K562 (cell line): ENCODE measurements around the gene DGCR8. TPM values are rescaled to one million over a fixed set of nuclear protein-coding genes. Genes with fewer than 3 reads are reported as not detected.

ENCODE experiments used
- ATAC-seq: fragments of 200-7000 bp; cut with Tn5 transposase; 3 replicates; pipeline ENCODE4 v1.9.1; 2020; ENCODE audit warnings: moderate library complexity
- BruUV-seq: library from RNA; stranded (reverse); fragments of 400-500 nt; replicated peaks from 2 replicates; lab custom pipeline; 2021; lab: Mats Ljungman, UMichigan
- CTCF ChIA-PET: fragments of 300-600 bp; formaldehyde crosslinking; extraction: SDS; loops from one replicate; lab custom pipeline; 2021; ENCODE audit warnings: low intra/inter-chr PET ratio; lab: Yijun Ruan, JAX
- POLR2A ChIA-PET: fragments of 300-600, 350-650 bp; sonication (Branson Sonifier 250); formaldehyde crosslinking; extraction: SDS; loops from one replicate; lab custom pipeline; 2021; ENCODE audit warnings: antibody characterized with exemption, inconsistent platforms; lab: Yijun Ruan, JAX
- DNase-seq, 4 experiments: peaks; one replicate each; pipeline versions ENCODE4 v3.0.0 to v3.0.0-alpha.2; 2011 to 2018; ENCODE audit warnings: low spot score in 3 of 4, mixed read lengths in 3 of 4; ENCODE audit errors: extremely low read depth in 1 of 4
- FAIRE-seq: peaks from 2 replicates; lab custom pipeline; 2011; peaks lifted over from hg19 to GRCh38; lab: Jason Lieb, UNC
- H2AFZ ChIP-seq: 2 replicates; pipeline ENCODE4 v1.6.0; 2011; ENCODE audit warnings: low read depth, low read length, control low read depth, inconsistent platforms
- H3K27ac ChIP-seq: fragments of 200-600 bp; 3 replicates; pipeline ENCODE4 v1.8.0; 2011; ENCODE audit warnings: low read depth, mild to moderate bottlenecking, control low read depth, inconsistent platforms, low read length, moderate library complexity, mixed read lengths; ENCODE audit errors: extremely low read depth
- H3K27me3 ChIP-seq, 2 experiments: fragments of 300-600 bp in 1 of 2; 2 replicates in 1 of 2; 3 replicates in 1 of 2; pipeline versions ENCODE4 v1.6.0 to v1.8.0; 2011; ENCODE audit warnings: inconsistent platforms in 2 of 2, low read length in 2 of 2, mild to moderate bottlenecking in 1 of 2, mixed read lengths in 1 of 2, moderate library complexity in 1 of 2; ENCODE audit not compliant: control insufficient read depth in 2 of 2, insufficient read depth in 2 of 2
- H3K36me3 ChIP-seq: fragments of 300-600 bp; 3 replicates; pipeline ENCODE4 v1.8.0; 2011; ENCODE audit warnings: mild to moderate bottlenecking, low read length, inconsistent platforms; ENCODE audit not compliant: control insufficient read depth, insufficient read depth
- H3K4me1 ChIP-seq, 2 experiments: fragments of 200-600 bp in 1 of 2; replicated peaks in 1 of 2; 2 replicates in 1 of 2; 3 replicates in 1 of 2; pipeline versions ENCODE4 v1.5.1 to v1.8.0; 2011; ENCODE audit warnings: inconsistent platforms in 2 of 2, low read length in 2 of 2, mild to moderate bottlenecking in 1 of 2, mixed read lengths in 1 of 2, moderate library complexity in 1 of 2; ENCODE audit not compliant: control insufficient read depth in 2 of 2, insufficient read depth in 2 of 2
- H3K4me2 ChIP-seq: 2 replicates; pipeline ENCODE4 v1.6.1; 2011; ENCODE audit warnings: low read length, control low read depth, inconsistent platforms, mixed read lengths; ENCODE audit not compliant: insufficient read depth
- H3K4me3 ChIP-seq: fragments of 200-600 bp; sonication (generic), shearing (Covaris generic); 2 replicates; pipeline ENCODE4 v1.5.1; 2016; ENCODE audit warnings: control low read depth, inconsistent platforms
- H3K79me2 ChIP-seq: fragments of 200-600 bp; 3 replicates; pipeline ENCODE4 v1.8.0; 2011; ENCODE audit warnings: low read length, inconsistent platforms; ENCODE audit not compliant: control insufficient read depth, insufficient read depth
- H3K9ac ChIP-seq, 2 experiments: 2 replicates each; pipeline versions ENCODE4 v1.6.0 to v1.6.1; 2011; ENCODE audit warnings: low read depth in 2 of 2, low read length in 2 of 2, control low read depth in 1 of 2, inconsistent platforms in 1 of 2, mild to moderate bottlenecking in 1 of 2, mixed read lengths in 1 of 2; ENCODE audit not compliant: insufficient read depth in 1 of 2
- H3K9me1 ChIP-seq: one replicate; pipeline ENCODE4 v1.6.0; 2011; ENCODE audit warnings: inconsistent platforms, mild to moderate bottlenecking, low read length, moderate library complexity; ENCODE audit not compliant: control insufficient read depth, insufficient read depth
- H3K9me3 ChIP-seq: replicated peaks from 2 replicates; pipeline ENCODE4 v1.5.1; 2011; ENCODE audit warnings: low read depth, low read length, inconsistent platforms; ENCODE audit not compliant: control insufficient read depth, insufficient read depth
- H4K20me1 ChIP-seq: replicated peaks from 2 replicates; pipeline ENCODE4 v1.6.1; 2011; ENCODE audit warnings: low read length, inconsistent platforms, mixed read lengths; ENCODE audit not compliant: control insufficient read depth, insufficient read depth
- ARID2 ChIP-seq: fragments of 450-650 bp; IDR thresholded peaks from 2 replicates; pipeline ENCODE4 v1.6.1; 2017; ENCODE audit warnings: antibody characterized with exemption, mild to moderate bottlenecking
- BRCA1 ChIP-seq, 2 experiments: fragments of 450-650 bp in 1 of 2; sonication (generic) in 1 of 2; formaldehyde crosslinking in 1 of 2; IDR thresholded peaks; 2 replicates each; pipeline versions ENCODE4 v1.5.0 to v1.6.1; 2017 to 2020; ENCODE audit warnings: mild to moderate bottlenecking in 1 of 2, missing genetic modification reagents in 1 of 2
- CEBPB ChIP-seq: fragments of 450-650 bp; IDR thresholded peaks from 2 replicates; pipeline ENCODE4 v1.6.1; 2016; ENCODE audit warnings: missing genetic modification characterization, missing compliant biosample characterization
- EGR1 ChIP-seq: fragments of 450-650 bp; conservative IDR thresholded peaks from 2 replicates; pipeline ENCODE4 v1.6.1; 2017; ENCODE audit warnings: mild to moderate bottlenecking
- L3MBTL2 ChIP-seq: fragments of 450-650 bp; IDR thresholded peaks from 2 replicates; pipeline ENCODE4 v1.6.1; 2016; ENCODE audit warnings: mild to moderate bottlenecking, moderate library complexity
- MCM7 ChIP-seq, 2 experiments: fragments of 450-650 bp; IDR thresholded peaks; 2 replicates each; pipeline ENCODE4 v1.6.1; 2016 to 2018
- NFYB ChIP-seq: IDR thresholded peaks from 2 replicates; pipeline ENCODE4 v1.6.1; 2011; ENCODE audit warnings: mild to moderate bottlenecking, moderate library complexity; ENCODE audit not compliant: insufficient read length; ENCODE audit errors: extremely low read depth
- WHSC1 ChIP-seq: IDR thresholded peaks from one replicate; pipeline ENCODE4 v1.6.1; 2012; ENCODE audit warnings: low read length, control low read depth, inconsistent platforms
- ZC3H4 ChIP-seq: sonication (generic); formaldehyde crosslinking; IDR thresholded peaks from 2 replicates; pipeline ENCODE4 v1.9.0; 2021; ENCODE audit warnings: missing genetic modification reagents, borderline replicate concordance
- ZNF696 ChIP-seq: fragments of 250-450 bp; sonication (Bioruptor Pico); conservative IDR thresholded peaks from 2 replicates; pipeline ENCODE4 v1.4.0; 2020; ENCODE audit warnings: mild to moderate bottlenecking, moderate library complexity
- WGBS: fragments of 100-300 bp; shearing (Covaris generic); methylation state at CpG from one replicate; pipeline ENCODE4 v1.1.6; 2016; ENCODE audit warnings: low coverage, mixed read lengths; ENCODE audit not compliant: insufficient coverage; ENCODE audit errors: missing lambda C conversion rate; 5-methylcytosine and 5-hydroxymethylcytosine counted together
- in situ Hi-C: fragments of 300-500 bp; cut with MboI; formaldehyde crosslinking; loops from 4 replicates; pipeline ENCODE4 v1.15.0; 2018; ENCODE audit warnings: inconsistent platforms, mixed read lengths
- intact Hi-C: fragments of 100-400 bp; cut with micrococcal nuclease; formaldehyde crosslinking; loops from 2 replicates; pipeline ENCODE4 v1.14.2; 2022
- polyA plus RNA-seq, 8 experiments: library from polyadenylated mRNA; depleted of rRNA in 4 of 8; stranded (reverse) in 5 of 8; unstranded in 3 of 8; fragments of >200 nt; fragmentation: Nextera tagmentation in 2 of 8; fragmentation: Illumina TruSeq in 1 of 8; extraction: Ambion mirVana in 2 of 8; extraction: Trizol in 1 of 8; gene quantifications; 2 replicates each; pipeline versions ENCODE4 v1.2.1 to v1.2.3, GENCODE V29; 2011 to 2014; ENCODE audit warnings: inconsistent platforms in 1 of 8, missing spikeins in 1 of 8
- total RNA-seq, 7 experiments: library from RNA; depleted of rRNA in 6 of 7; stranded (reverse); fragments of >200 nt in 6 of 7; fragmentation: Illumina TruSeq in 2 of 7; extraction: Trizol in 2 of 7; gene quantifications; 2 replicates each; pipeline versions ENCODE4 v1.2.1 to v1.2.3, GENCODE V29; 2011 to 2021; ENCODE audit warnings: low replicate concordance in 1 of 7
- TF ChIP-seq, protein P1 (sequence below), 2 experiments: fragments of 450-650 bp in 1 of 2; sonication (generic) in 1 of 2; formaldehyde crosslinking; conservative IDR thresholded peaks; 2 replicates each; pipeline versions ENCODE4 v1.4.0 to v1.8.1; 2020 to 2022; ENCODE audit warnings: mild to moderate bottlenecking in 1 of 2, missing genetic modification reagents in 1 of 2
- TF ChIP-seq, protein P2 (sequence below), 2 experiments: fragments of 450-650 bp; conservative IDR thresholded peaks; 2 replicates each; pipeline ENCODE4 v1.6.1; 2017; ENCODE audit warnings: mild to moderate bottlenecking in 2 of 2, moderate library complexity in 2 of 2
- TF ChIP-seq, protein P3 (sequence below): sonication (generic); formaldehyde crosslinking; IDR thresholded peaks from 2 replicates; pipeline ENCODE4 v1.8.1; 2022; ENCODE audit warnings: missing genetic modification reagents

Gene DGCR8
- total and polyA plus RNA-seq, 9 of the 15 experiments (the other 6 are each of a cell fraction or from before 2014, with no cell fraction given) = 5.9 to 144 (median 80.1) TPM

DNA sequence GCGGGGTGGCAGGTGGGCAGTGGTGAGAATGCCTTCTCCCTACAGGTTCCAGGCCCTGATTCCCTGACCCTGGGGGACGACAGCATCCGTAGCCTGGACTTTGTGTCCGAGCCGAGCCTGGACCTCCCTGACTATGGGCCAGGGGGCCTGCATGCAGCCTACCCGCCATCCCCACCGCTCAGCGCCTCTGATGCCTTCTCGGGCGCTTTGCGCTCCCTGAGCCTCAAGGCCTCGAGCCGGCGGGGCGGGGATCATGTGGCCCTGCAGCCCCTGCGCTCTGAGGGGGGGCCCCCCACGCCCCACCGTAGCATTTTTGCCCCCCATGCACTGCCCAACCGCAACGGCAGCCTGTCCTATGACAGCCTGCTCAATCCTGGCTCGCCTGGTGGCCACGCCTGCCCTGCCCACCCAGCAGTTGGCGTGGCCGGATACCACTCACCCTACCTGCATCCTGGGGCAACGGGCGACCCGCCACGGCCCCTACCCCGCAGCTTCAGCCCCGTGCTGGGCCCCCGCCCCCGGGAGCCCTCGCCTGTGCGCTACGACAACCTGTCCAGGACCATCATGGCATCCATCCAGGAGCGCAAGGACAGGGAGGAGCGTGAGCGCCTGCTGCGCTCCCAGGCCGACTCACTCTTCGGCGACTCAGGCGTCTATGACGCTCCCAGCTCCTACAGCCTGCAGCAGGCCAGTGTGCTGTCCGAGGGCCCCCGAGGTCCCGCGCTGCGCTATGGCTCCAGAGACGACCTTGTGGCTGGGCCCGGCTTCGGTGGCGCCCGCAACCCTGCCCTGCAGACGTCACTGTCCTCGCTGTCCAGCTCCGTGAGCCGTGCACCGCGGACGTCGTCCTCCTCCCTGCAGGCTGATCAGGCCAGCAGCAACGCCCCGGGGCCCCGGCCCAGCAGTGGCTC is 62.9 kb downstream of the DGCR8 start (continued):
- TF ChIP-seq CEBPB (no peak), L3MBTL2 (no peak)
- TF ChIP-seq, protein P1, sequence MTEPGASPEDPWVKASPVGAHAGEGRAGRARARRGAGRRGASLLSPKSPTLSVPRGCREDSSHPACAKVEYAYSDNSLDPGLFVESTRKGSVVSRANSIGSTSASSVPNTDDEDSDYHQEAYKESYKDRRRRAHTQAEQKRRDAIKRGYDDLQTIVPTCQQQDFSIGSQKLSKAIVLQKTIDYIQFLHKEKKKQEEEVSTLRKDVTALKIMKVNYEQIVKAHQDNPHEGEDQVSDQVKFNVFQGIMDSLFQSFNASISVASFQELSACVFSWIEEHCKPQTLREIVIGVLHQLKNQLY (CRISPR knock-in tag; conservative IDR thresholded peaks at IDR 0.05) = no peak

DNA sequence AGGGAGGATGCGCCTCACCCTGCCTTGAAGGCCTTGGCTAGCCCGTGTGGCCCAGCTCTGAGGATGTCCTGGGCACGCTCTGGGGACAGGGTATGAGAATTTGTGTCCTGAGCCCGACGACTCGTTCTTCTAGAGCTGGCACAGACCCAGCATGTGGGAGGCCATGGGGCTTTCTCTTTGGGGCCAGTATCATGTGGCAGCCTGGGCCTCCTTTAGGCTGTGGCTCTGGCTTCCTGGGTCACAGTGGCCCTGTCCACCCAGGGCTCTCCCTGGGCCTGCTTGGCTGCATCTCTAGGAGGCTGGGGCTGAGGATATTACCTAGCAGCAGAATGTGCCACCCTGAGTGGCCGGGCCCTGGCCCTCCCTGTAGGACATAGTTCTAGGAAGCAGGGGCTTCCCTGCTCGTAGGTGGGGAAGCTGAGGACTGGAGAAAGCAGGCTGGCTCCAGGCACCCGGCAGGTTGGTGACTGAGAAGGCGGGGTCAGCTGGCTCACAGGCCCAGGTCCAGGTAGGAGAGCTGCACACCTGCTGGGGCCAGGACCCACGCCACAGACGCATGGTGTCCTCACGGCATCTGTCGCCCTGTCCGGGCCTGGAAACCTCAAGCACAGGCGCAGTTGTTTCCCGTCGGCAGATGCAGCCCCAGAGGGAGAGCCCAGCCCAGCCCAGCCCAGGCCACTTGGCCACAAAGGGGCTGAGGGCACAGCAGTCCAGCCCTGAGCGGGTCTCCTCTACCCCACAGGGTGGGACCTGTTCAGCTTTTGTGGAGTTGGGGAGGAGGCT is 64.0 kb downstream of the DGCR8 start:
- in situ Hi-C loops (no loop called here), intact Hi-C loops (no loop called here)
- H3K9ac ChIP-seq = peak overlapping the region in 1 of 2 experiments; percentile 2; a peak in 1 of 4 replicates
- peaks cover 10% of the 10 kb centered on the region for H3K9me1 ChIP-seq
- H3K4me2 ChIP-seq = no peak overlapping the region
- H3K9me3 ChIP-seq = no peaks in the 10 kb centered on the region
- WGBS = 72% methylated on average over 19 of the region's 19 CpGs
- peaks cover 17% of the 10 kb centered on the region; the same call in 2 of the 3 replicates for H3K36me3 ChIP-seq
- ATAC-seq = no peak
- POLR2A ChIA-PET = interaction anchor here (0.6 to 2.2 kb wide), 7 partner anchors 10 to 338 kb away, joined by 3 to 10 read pairs (median 3); partner anchors contain the start of gene TRMT2A
- FAIRE-seq = no peak
- H3K79me2 ChIP-seq = no peaks in the 10 kb centered on the region
- H3K27me3 ChIP-seq = no peaks in the 10 kb centered on the region
- peaks cover 0 to 88% of the 10 kb centered on the region in 2 experiments; a peak in 2 of 5 replicates for H3K4me1 ChIP-seq
- DNase-seq = no peak
- H3K4me3 ChIP-seq = no peak overlapping the region
- peaks cover 15% of the 10 kb centered on the region for H4K20me1 ChIP-seq
- H3K27ac ChIP-seq = no peak overlapping the region
- BruUV-seq = no TSS peak
- no peak overlapping the region for H2AFZ ChIP-seq
- CTCF ChIA-PET = no interaction called here
- TF ChIP-seq ARID2 = no peak
- no peak; the same call in 1 of the 2 replicates for TF ChIP-seq ZC3H4 (CRISPR knock-in tag)
- no peak for TF ChIP-seq EGR1
- TF ChIP-seq ZNF696 (CRISPR knock-in tag) = no peak
- TF ChIP-seq, protein P1 (CRISPR knock-in tag; conservative IDR thresholded peaks at IDR 0.05) = 0 out of 4 replicates have a peak, but pooled peaks of 1 of the 2 experiments have one; percentile 37
- TF ChIP-seq NFYB = no peak
- TF ChIP-seq WHSC1 = no peak
- no peak for TF ChIP-seq MCM7 (IDR thresholded peaks at IDR 0.05)
- TF ChIP-seq BRCA1 (IDR thresholded peaks at IDR 0.05) = no peak
- TF ChIP-seq BRCA1 (CRISPR knock-in tag; IDR thresholded peaks at IDR 0.05) = peak; percentile 23; the same call in 1 of the 2 replicates
- TF ChIP-seq, protein P2, sequence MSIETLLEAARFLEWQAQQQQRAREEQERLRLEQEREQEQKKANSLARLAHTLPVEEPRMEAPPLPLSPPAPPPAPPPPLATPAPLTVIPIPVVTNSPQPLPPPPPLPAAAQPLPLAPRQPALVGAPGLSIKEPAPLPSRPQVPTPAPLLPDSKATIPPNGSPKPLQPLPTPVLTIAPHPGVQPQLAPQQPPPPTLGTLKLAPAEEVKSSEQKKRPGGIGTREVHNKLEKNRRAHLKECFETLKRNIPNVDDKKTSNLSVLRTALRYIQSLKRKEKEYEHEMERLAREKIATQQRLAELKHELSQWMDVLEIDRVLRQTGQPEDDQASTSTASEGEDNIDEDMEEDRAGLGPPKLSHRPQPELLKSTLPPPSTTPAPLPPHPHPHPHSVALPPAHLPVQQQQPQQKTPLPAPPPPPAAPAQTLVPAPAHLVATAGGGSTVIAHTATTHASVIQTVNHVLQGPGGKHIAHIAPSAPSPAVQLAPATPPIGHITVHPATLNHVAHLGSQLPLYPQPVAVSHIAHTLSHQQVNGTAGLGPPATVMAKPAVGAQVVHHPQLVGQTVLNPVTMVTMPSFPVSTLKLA (conservative IDR thresholded peaks at IDR 0.05) = no peak
- TF ChIP-seq, protein P3, sequence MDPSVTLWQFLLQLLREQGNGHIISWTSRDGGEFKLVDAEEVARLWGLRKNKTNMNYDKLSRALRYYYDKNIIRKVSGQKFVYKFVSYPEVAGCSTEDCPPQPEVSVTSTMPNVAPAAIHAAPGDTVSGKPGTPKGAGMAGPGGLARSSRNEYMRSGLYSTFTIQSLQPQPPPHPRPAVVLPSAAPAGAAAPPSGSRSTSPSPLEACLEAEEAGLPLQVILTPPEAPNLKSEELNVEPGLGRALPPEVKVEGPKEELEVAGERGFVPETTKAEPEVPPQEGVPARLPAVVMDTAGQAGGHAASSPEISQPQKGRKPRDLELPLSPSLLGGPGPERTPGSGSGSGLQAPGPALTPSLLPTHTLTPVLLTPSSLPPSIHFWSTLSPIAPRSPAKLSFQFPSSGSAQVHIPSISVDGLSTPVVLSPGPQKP = 0 out of 2 replicates have a peak, but pooled peaks have one; percentile 42
